HG03108 (cell line): Measurements from ENCODE around the gene TBC1D22A.

Source experiments
- ATAC-seq: cut with Tn5 transposase; IDR thresholded peaks from one replicate; pipeline ENCODE4 v1.9.1; 2021; ENCODE audit warnings: moderate library complexity; ENCODE audit not compliant: unreplicated experiment

Gene TBC1D22A

GRCh38 chr22:47021371-47022074, 259.1 kb downstream of the TBC1D22A start:
- ATAC-seq = no peak

- no peak for ATAC-seq
Observed at GRCh38 chr22:47022075-47022473, 259.6 kb downstream of the TBC1D22A start.

GRCh38 chr22:47022475-47022874, 260.0 kb downstream of the TBC1D22A start:
- no peak for ATAC-seq

- no peak for ATAC-seq
Observed at GRCh38 chr22:47023871-47024270, 261.4 kb downstream of the TBC1D22A start.

GRCh38 chr22:47027766-47028165, 265.3 kb downstream of the TBC1D22A start:
- no peak for ATAC-seq

GRCh38 chr22:47029244-47030074, 267.0 kb downstream of the TBC1D22A start:
- ATAC-seq = no peak

GRCh38 chr22:47030143-47030661, 267.8 kb downstream of the TBC1D22A start:
- ATAC-seq = no peak

GRCh38 chr22:47030881-47031627, 268.6 kb downstream of the TBC1D22A start:
- ATAC-seq = no peak

- no peak for ATAC-seq
Observed at GRCh38 chr22:47031628-47031915, 269.1 kb downstream of the TBC1D22A start.

GRCh38 chr22:47032091-47032943, 269.9 kb downstream of the TBC1D22A start:
- ATAC-seq = no peak

- no peak for ATAC-seq
Observed at GRCh38 chr22:47032956-47033647, 270.7 kb downstream of the TBC1D22A start.

GRCh38 chr22:47033648-47034000, 271.2 kb downstream of the TBC1D22A start:
- no peak for ATAC-seq

- ATAC-seq = no peak
Observed at GRCh38 chr22:47034076-47034808, 271.8 kb downstream of the TBC1D22A start.

- no peak for ATAC-seq
Observed at GRCh38 chr22:47034905-47035419, 272.5 kb downstream of the TBC1D22A start.

- ATAC-seq = no peak
Observed at GRCh38 chr22:47035425-47035881, 273.0 kb downstream of the TBC1D22A start.

GRCh38 chr22:47036352-47036751, 273.9 kb downstream of the TBC1D22A start:
- ATAC-seq = no peak

- ATAC-seq = no peak
Observed at GRCh38 chr22:47036936-47037485, 274.6 kb downstream of the TBC1D22A start.

GRCh38 chr22:47038206-47038835, 275.9 kb downstream of the TBC1D22A start:
- no peak for ATAC-seq
